ENCODE data around the gene DNA2. TPM values are rescaled to one million over a fixed set of nuclear protein-coding genes. Genes with fewer than 3 reads are reported as not detected.

Gene DNA2
- polyA plus RNA-seq, 1 donor (not counting 4 experiments of a cell fraction or from before 2014, with no cell fraction given): 7.6 TPM

GRCh38 chr10:68502846-68503245 lies 31.1 kb upstream of the DNA2 start:
- no peaks in the 10 kb centered on the region for H3K27me3 ChIP-seq (ENCODE audit: control insufficient read depth, extremely low read depth, insufficient read depth, low read length)
- no peaks in the 10 kb centered on the region for H3K79me2 ChIP-seq (ENCODE audit: control insufficient read depth, insufficient read depth, low read length)
- no peak overlapping the region for H3K27ac ChIP-seq (ENCODE audit: control insufficient read depth, insufficient read depth, low read length)
- H3K4me1 ChIP-seq (ENCODE audit: control insufficient read depth, extremely low read depth, insufficient read depth, low read length): no peaks in the 10 kb centered on the region
- TF ChIP-seq CTCF (optimal IDR thresholded peaks at IDR 0.05 in 1 of 3, IDR thresholded peaks at IDR 0.05 in 1 of 3, conservative IDR thresholded peaks at IDR 0.05 in 1 of 3; ENCODE audit: extremely low read depth in 1 of 3, insufficient read depth in 2 of 3, low read length in 3 of 3) (no peak), EZH2 (IDR thresholded peaks at IDR 0.05; ENCODE audit: low read length) (no peak)
- dilution Hi-C loops (cut with MboI; ENCODE audit: extremely low pct_ligation_motif_present, low sequenced_read_pairs): no loop called here
- FAIRE-seq (no peak), DNase-seq (ENCODE audit: low read depth, low spot score) (no peak)
- no peak overlapping the region for H2AFZ ChIP-seq (ENCODE audit: control insufficient read depth, low read length)
- H3K9me1 ChIP-seq (ENCODE audit: control insufficient read depth, extremely low read depth, insufficient read depth, low read length): no peaks in the 10 kb centered on the region
- no peak overlapping the region for H3K9ac ChIP-seq (ENCODE audit: control insufficient read depth, extremely low read depth, insufficient read depth, low read length)
- no peaks in the 10 kb centered on the region for H3K9me3 ChIP-seq (ENCODE audit: control insufficient read depth, low read depth, low read length)
- H3K4me2 ChIP-seq (ENCODE audit: control insufficient read depth, extremely low read depth, insufficient read depth, low read depth, low read length): no peak overlapping the region
- no peaks in the 10 kb centered on the region for H4K20me1 ChIP-seq (ENCODE audit: control insufficient read depth, extremely low read depth, insufficient read depth, low read length)
- peaks cover 2 to 11% of the 10 kb centered on the region in 2 experiments for H3K36me3 ChIP-seq (ENCODE audit: control insufficient read depth in 2 of 2, extremely low read depth in 1 of 2, insufficient read depth in 2 of 2, low read length in 2 of 2)
- no peak overlapping the region for H3K4me3 ChIP-seq (ENCODE audit: control insufficient read depth in 2 of 3, extremely low read depth in 1 of 3, insufficient read depth in 2 of 3, low read depth in 1 of 3, low read length in 3 of 3)

- Histone ChIP-seq H4K20me1 (ENCODE audit: control insufficient read depth, extremely low read depth, insufficient read depth, low read length) (no peaks in the 10 kb centered on the region), H3K4me1 (ENCODE audit: control insufficient read depth, extremely low read depth, insufficient read depth, low read length) (no peaks in the 10 kb centered on the region), H3K27ac (ENCODE audit: control insufficient read depth, insufficient read depth, low read length) (no peak overlapping the region), H3K9me3 (ENCODE audit: control insufficient read depth, low read depth, low read length) (no peaks in the 10 kb centered on the region), H3K4me2 (ENCODE audit: control insufficient read depth, extremely low read depth, insufficient read depth, low read depth, low read length) (no peak overlapping the region), H3K36me3 (ENCODE audit: control insufficient read depth in 2 of 2, extremely low read depth in 1 of 2, insufficient read depth in 2 of 2, low read length in 2 of 2) (peaks cover 3 to 11% of the 10 kb centered on the region in 2 experiments), H3K4me3 (ENCODE audit: control insufficient read depth in 2 of 3, extremely low read depth in 1 of 3, insufficient read depth in 2 of 3, low read depth in 1 of 3, low read length in 3 of 3) (no peak overlapping the region), H2AFZ (ENCODE audit: control insufficient read depth, low read length) (no peak overlapping the region), H3K9ac (ENCODE audit: control insufficient read depth, extremely low read depth, insufficient read depth, low read length) (no peak overlapping the region), H3K9me1 (ENCODE audit: control insufficient read depth, extremely low read depth, insufficient read depth, low read length) (no peaks in the 10 kb centered on the region), H3K27me3 (ENCODE audit: control insufficient read depth, extremely low read depth, insufficient read depth, low read length) (no peaks in the 10 kb centered on the region), H3K79me2 (ENCODE audit: control insufficient read depth, insufficient read depth, low read length) (no peaks in the 10 kb centered on the region)
- dilution Hi-C loops (cut with MboI; ENCODE audit: extremely low pct_ligation_motif_present, low sequenced_read_pairs): no loop called here
- TF ChIP-seq CTCF (optimal IDR thresholded peaks at IDR 0.05 in 1 of 3, IDR thresholded peaks at IDR 0.05 in 1 of 3, conservative IDR thresholded peaks at IDR 0.05 in 1 of 3; ENCODE audit: extremely low read depth in 1 of 3, insufficient read depth in 2 of 3, low read length in 3 of 3): no peak
- no peak for TF ChIP-seq EZH2 (IDR thresholded peaks at IDR 0.05; ENCODE audit: low read length)
- DNase-seq (ENCODE audit: low read depth, low spot score): no peak
- FAIRE-seq: no peak
Observed at GRCh38 chr10:68501691-68502090, 29.9 kb upstream of the DNA2 start.
